SK-N-SH (cell line): ENCODE data around the gene TRAF5. TPM values are rescaled to one million over a fixed set of nuclear protein-coding genes. Genes with fewer than 3 reads are reported as not detected.
A peak's percentile ranks its signal among the peaks of the same experiment; 100 is the strongest.

Experiments
- CTCF ChIA-PET: fragments of 300-600, 350-600 bp; formaldehyde crosslinking; extraction: SDS; loops from one replicate; lab custom pipeline; 2021; lab: Yijun Ruan, JAX
- POLR2A ChIA-PET: fragments of 350-600 bp; sonication (Branson Sonifier 250); formaldehyde crosslinking; extraction: SDS; loops from one replicate; lab custom pipeline; 2020; ENCODE audit warnings: antibody characterized with exemption, inconsistent platforms; lab: Yijun Ruan, JAX
- DNase-seq: peaks from one replicate; pipeline ENCODE4 v3.0.0; 2012
- H2AFZ ChIP-seq: fragments of 200-600 bp; sonication (generic); 2 replicates; pipeline ENCODE4 v1.8.1; 2016; ENCODE audit warnings: antibody characterized with exemption, mild to moderate bottlenecking, low read depth
- H3F3A ChIP-seq: fragments of 200-600 bp; sonication (generic); replicated peaks from 2 replicates; pipeline ENCODE3; 2016; ENCODE audit warnings: antibody characterized with exemption, mild to moderate bottlenecking; ENCODE audit not compliant: insufficient read depth
- H3K27ac ChIP-seq, 2 experiments: fragments of 200-500 bp in 1 of 2; fragments of 200-600 bp in 1 of 2; sonication (Bioruptor generic) in 1 of 2; sonication (generic), shearing (Covaris generic) in 1 of 2; 2 replicates each; pipeline versions ENCODE4 v1.5.1 to v1.6.1; 2014 to 2016; ENCODE audit warnings: low read depth in 2 of 2, inconsistent platforms in 1 of 2, low read length in 1 of 2, mild to moderate bottlenecking in 1 of 2, mixed read lengths in 1 of 2
- H3K27me3 ChIP-seq: fragments of 200-600 bp; sonication (generic), shearing (Covaris generic); 2 replicates; pipeline ENCODE4 v1.6.1; 2016; ENCODE audit warnings: mixed run types; ENCODE audit not compliant: insufficient read depth
- H3K36me3 ChIP-seq, 2 experiments: fragments of 200-500 bp in 1 of 2; fragments of 200-600 bp in 1 of 2; sonication (Bioruptor generic) in 1 of 2; sonication (generic) in 1 of 2; replicated peaks in 1 of 2; 2 replicates each; pipeline versions ENCODE3 to v1.5.1; 2014 to 2016; ENCODE audit warnings: low read length in 1 of 2, mild to moderate bottlenecking in 1 of 2; ENCODE audit not compliant: insufficient read depth in 2 of 2, control insufficient read depth in 1 of 2
- H3K4me1 ChIP-seq, 2 experiments: fragments of 200-500 bp in 1 of 2; fragments of 200-600 bp in 1 of 2; sonication (Bioruptor generic) in 1 of 2; sonication (generic), shearing (Covaris generic) in 1 of 2; 2 replicates each; pipeline versions ENCODE4 v1.5.1 to v1.6.1; 2014 to 2016; ENCODE audit warnings: low read depth in 1 of 2, low read length in 1 of 2, mixed run types in 1 of 2; ENCODE audit not compliant: insufficient read depth in 2 of 2, control insufficient read depth in 1 of 2
- H3K4me2 ChIP-seq: fragments of 200-600 bp; sonication (generic), shearing (Covaris generic); 2 replicates; pipeline ENCODE4 v1.6.1; 2017; ENCODE audit warnings: mixed run types
- H3K4me3 ChIP-seq, 2 experiments: fragments of 200-500 bp in 1 of 2; fragments of 200-600 bp in 1 of 2; sonication (Bioruptor generic) in 1 of 2; sonication (generic), shearing (Covaris generic) in 1 of 2; 2 replicates each; pipeline versions ENCODE4 v1.5.1 to v1.8.1; 2014 to 2016; ENCODE audit warnings: low read depth in 2 of 2, inconsistent platforms in 1 of 2, low read length in 1 of 2, mild to moderate bottlenecking in 1 of 2, mixed read lengths in 1 of 2, moderate library complexity in 1 of 2
- H3K79me2 ChIP-seq: fragments of 200-600 bp; sonication (generic); 2 replicates; pipeline ENCODE4 v1.8.1; 2017; ENCODE audit warnings: mild to moderate bottlenecking; ENCODE audit not compliant: insufficient read depth
- H3K9ac ChIP-seq: fragments of 200-600 bp; sonication (generic); 2 replicates; pipeline ENCODE4 v1.6.1; 2017; ENCODE audit warnings: mixed run types
- H3K9me2 ChIP-seq: fragments of 200-600 bp; sonication (generic); 2 replicates; pipeline ENCODE4 v1.6.1; 2017; ENCODE audit warnings: mixed run types
- H3K9me3 ChIP-seq: fragments of 200-600 bp; sonication (generic); 2 replicates; pipeline ENCODE4 v1.6.1; 2017; ENCODE audit warnings: mixed run types, mild to moderate bottlenecking, moderate library complexity
- H4K20me1 ChIP-seq: fragments of 200-600 bp; sonication (generic); 2 replicates; pipeline ENCODE4 v1.6.1; 2017; ENCODE audit warnings: mild to moderate bottlenecking, mixed run types; ENCODE audit not compliant: insufficient read depth
- CHD2 ChIP-seq: fragments of 150-350 bp; IDR thresholded peaks from 2 replicates; pipeline ENCODE4 v1.6.1; 2018; ENCODE audit warnings: low read length; ENCODE audit not compliant: partially characterized antibody
- EZH2phosphoT487 ChIP-seq: fragments of 200-600 bp; sonication (generic); IDR thresholded peaks from 2 replicates; pipeline ENCODE4 v1.6.1; 2017; ENCODE audit warnings: low read depth, mixed run types, mild to moderate bottlenecking, antibody characterized with exemption, moderate library complexity, borderline replicate concordance
- NFIC ChIP-seq: IDR thresholded peaks from 2 replicates; pipeline ENCODE4 v1.4.0; 2012; ENCODE audit warnings: borderline replicate concordance
- RAD21 ChIP-seq: IDR thresholded peaks from 2 replicates; pipeline ENCODE4 v1.6.1; 2012; ENCODE audit warnings: mild to moderate bottlenecking, low read length
- SIN3A ChIP-seq: IDR thresholded peaks from 2 replicates; pipeline ENCODE4 v1.6.1; 2012; ENCODE audit warnings: low read depth, mild to moderate bottlenecking, low read length, moderate library complexity, borderline replicate concordance
- SMC3 ChIP-seq: IDR thresholded peaks from 2 replicates; pipeline ENCODE4 v1.6.1; 2012; ENCODE audit warnings: low read depth, low read length, improper control_type of control experiment
- TEAD4 ChIP-seq: IDR thresholded peaks from 2 replicates; pipeline ENCODE4 v1.4.0; 2012; ENCODE audit warnings: mild to moderate bottlenecking, borderline replicate concordance; ENCODE audit not compliant: insufficient read depth
- WGBS: methylation state at CpG from one replicate; pipeline ENCODE4 v1.1.6; 2017; ENCODE audit warnings: low lambda C conversion rate; 5-methylcytosine and 5-hydroxymethylcytosine counted together
- polyA plus RNA-seq, 3 experiments: library from polyadenylated mRNA; depleted of rRNA; stranded (reverse); fragments of >200 nt; gene quantifications; 2 replicates each; pipeline ENCODE4 v1.2.3, GENCODE V29; 2012
- TF ChIP-seq, protein P1 (sequence below): IDR thresholded peaks from 2 replicates; pipeline ENCODE4 v1.4.0; 2012; ENCODE audit warnings: low read depth, borderline replicate concordance
- TF ChIP-seq, protein P2 (sequence below): fragments of 150-350 bp; IDR thresholded peaks from 2 replicates; pipeline ENCODE4 v1.6.1; 2017; ENCODE audit warnings: antibody characterized with exemption, low read length, low read depth, borderline replicate concordance
- TF ChIP-seq, protein P3 (sequence below): fragments of 200-600 bp; sonication (generic); IDR thresholded peaks from 2 replicates; pipeline ENCODE4 v1.6.1; 2017; ENCODE audit warnings: antibody characterized with exemption, mild to moderate bottlenecking, moderate library complexity
- TF ChIP-seq, protein P4 (sequence below): IDR thresholded peaks from 2 replicates; pipeline ENCODE4 v1.4.0; 2012; ENCODE audit warnings: low read depth

The TRAF5 gene
- polyA plus RNA-seq, 1 of the 3 experiments (the other 2 are of a cell fraction), result 7.6 TPM

DNA sequence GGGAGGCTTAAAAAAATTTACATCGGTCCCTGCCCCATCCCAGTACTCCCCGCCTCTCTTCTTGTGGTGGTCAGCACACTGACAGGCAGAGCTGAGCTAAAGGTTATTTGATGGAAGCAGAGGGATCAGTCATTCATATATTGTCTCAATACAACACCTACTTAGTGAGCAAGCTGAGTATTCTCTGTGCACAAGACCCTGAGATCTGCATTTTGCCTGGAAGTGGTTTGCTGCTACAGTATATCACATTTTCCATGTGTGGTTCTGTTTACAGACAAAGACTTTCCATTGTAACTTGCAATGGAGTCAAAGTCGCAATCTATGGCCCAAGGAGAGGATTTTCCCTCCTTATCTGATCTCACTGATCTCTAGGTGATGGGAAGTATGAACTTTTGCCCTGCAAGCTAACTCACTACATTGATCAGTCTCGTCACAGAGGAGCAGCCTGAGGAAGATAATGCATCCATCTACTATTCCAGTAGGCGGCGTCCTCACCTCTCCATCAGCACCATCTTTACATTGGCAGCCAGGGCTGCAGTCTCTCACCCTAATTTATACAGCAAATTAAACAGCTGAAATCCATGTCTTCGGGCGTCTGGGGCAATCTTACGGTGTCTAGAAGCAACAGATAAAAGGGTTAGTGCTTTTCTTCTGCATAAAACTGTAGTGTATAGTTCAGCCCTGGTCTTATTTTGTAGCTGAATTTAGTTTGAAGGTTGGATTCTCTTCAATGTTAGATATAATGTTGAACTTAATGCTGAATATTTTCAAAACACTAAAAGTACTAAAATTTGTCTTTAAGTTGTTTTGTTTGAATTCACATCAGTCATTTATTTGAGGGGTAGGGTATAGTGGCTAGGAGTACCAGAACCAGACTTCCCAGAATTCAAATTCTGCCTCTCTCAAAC lies 3.2 kb upstream of the TRAF5 start:
- H3K27ac ChIP-seq, result no peak overlapping the region
- H3K4me2 ChIP-seq, result no peak overlapping the region
- ChIA-PET POLR2A (no interaction called here), CTCF (interaction anchor here (0.5 to 5.0 kb wide), 63 partner anchors 9 to 429 kb away, joined by 3 to 66 read pairs (median 4); partner anchors contain the start of gene RD3)
- H3K4me1 ChIP-seq, result peaks cover 0 to 15% of the 10 kb centered on the region in 2 experiments; a peak in 1 of 4 replicates
- no peaks in the 10 kb centered on the region for H3K27me3 ChIP-seq
- no peak overlapping the region; a peak in 1 of 4 replicates for H3K4me3 ChIP-seq
- no peak for TF ChIP-seq NFIC
- peak; percentile 87 for TF ChIP-seq SMC3
- TF ChIP-seq, protein P1, sequence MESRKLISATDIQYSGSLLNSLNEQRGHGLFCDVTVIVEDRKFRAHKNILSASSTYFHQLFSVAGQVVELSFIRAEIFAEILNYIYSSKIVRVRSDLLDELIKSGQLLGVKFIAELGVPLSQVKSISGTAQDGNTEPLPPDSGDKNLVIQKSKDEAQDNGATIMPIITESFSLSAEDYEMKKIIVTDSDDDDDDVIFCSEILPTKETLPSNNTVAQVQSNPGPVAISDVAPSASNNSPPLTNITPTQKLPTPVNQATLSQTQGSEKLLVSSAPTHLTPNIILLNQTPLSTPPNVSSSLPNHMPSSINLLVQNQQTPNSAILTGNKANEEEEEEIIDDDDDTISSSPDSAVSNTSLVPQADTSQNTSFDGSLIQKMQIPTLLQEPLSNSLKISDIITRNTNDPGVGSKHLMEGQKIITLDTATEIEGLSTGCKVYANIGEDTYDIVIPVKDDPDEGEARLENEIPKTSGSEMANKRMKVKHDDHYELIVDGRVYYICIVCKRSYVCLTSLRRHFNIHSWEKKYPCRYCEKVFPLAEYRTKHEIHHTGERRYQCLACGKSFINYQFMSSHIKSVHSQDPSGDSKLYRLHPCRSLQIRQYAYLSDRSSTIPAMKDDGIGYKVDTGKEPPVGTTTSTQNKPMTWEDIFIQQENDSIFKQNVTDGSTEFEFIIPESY, result no peak
- TF ChIP-seq CHD2, result peak; percentile 11
- TF ChIP-seq EZH2phosphoT487, result no peak
- no peak for TF ChIP-seq TEAD4
- TF ChIP-seq, protein P2, sequence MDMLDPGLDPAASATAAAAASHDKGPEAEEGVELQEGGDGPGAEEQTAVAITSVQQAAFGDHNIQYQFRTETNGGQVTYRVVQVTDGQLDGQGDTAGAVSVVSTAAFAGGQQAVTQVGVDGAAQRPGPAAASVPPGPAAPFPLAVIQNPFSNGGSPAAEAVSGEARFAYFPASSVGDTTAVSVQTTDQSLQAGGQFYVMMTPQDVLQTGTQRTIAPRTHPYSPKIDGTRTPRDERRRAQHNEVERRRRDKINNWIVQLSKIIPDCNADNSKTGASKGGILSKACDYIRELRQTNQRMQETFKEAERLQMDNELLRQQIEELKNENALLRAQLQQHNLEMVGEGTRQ, result no peak
- TF ChIP-seq, protein P3, sequence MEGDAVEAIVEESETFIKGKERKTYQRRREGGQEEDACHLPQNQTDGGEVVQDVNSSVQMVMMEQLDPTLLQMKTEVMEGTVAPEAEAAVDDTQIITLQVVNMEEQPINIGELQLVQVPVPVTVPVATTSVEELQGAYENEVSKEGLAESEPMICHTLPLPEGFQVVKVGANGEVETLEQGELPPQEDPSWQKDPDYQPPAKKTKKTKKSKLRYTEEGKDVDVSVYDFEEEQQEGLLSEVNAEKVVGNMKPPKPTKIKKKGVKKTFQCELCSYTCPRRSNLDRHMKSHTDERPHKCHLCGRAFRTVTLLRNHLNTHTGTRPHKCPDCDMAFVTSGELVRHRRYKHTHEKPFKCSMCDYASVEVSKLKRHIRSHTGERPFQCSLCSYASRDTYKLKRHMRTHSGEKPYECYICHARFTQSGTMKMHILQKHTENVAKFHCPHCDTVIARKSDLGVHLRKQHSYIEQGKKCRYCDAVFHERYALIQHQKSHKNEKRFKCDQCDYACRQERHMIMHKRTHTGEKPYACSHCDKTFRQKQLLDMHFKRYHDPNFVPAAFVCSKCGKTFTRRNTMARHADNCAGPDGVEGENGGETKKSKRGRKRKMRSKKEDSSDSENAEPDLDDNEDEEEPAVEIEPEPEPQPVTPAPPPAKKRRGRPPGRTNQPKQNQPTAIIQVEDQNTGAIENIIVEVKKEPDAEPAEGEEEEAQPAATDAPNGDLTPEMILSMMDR, result peak; percentile 87
- TF ChIP-seq SIN3A, result no peak; the same call in 1 of the 2 replicates
- peak; percentile 94 for TF ChIP-seq RAD21
- TF ChIP-seq, protein P4, sequence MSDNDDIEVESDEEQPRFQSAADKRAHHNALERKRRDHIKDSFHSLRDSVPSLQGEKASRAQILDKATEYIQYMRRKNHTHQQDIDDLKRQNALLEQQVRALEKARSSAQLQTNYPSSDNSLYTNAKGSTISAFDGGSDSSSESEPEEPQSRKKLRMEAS, result no peak
- WGBS, result 22% methylated on average over 9 of the region's 9 CpGs
- H3K79me2 ChIP-seq, result no peaks in the 10 kb centered on the region
- H3K36me3 ChIP-seq, result no peaks in the 10 kb centered on the region
- H4K20me1 ChIP-seq, result no peaks in the 10 kb centered on the region
- H3K9me2 ChIP-seq, result no peaks in the 10 kb centered on the region
- no peaks in the 10 kb centered on the region for H3K9me3 ChIP-seq
- peaks cover 3% of the 10 kb centered on the region for H3F3A ChIP-seq
- H2AFZ ChIP-seq, result no peak overlapping the region
- DNase-seq, result peak; percentile 75
- no peak overlapping the region for H3K9ac ChIP-seq
